PC-9 (cell line): Measurements from ENCODE around the gene SYNM.

Source experiments
- EZH2 ChIP-seq: fragments of 200-600 bp; sonication (generic); IDR thresholded peaks from 2 replicates; pipeline ENCODE4 v1.8.0; 2017; ENCODE audit warnings: antibody characterized with exemption, low read depth
- TF ChIP-seq, protein P1 (sequence below): fragments of 200-600 bp; sonication (generic); conservative IDR thresholded peaks from 2 replicates; pipeline ENCODE4 v1.6.1; 2017; ENCODE audit warnings: mixed run types, antibody characterized with exemption, mild to moderate bottlenecking, moderate library complexity

DNA sequence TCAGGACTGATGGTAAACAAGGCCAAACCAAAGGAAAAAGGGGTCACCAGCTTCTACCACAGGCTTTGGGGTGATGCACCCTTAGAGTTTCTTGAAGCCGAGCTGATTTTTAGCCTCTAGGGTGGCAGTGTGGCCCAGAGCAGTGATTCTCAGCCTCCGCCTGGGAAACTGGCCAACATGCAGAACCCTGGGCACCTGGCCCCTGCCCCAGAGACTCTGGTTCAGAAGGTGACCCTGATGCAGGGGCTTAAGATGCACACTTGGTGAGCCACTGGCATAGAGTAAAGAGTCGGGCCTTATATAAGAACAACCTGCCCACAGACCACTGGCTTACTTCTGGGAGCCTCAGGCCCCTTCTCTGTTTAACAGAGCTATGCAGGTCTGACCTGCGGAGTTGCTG is 44.5 kb downstream of the SYNM start:
- TF ChIP-seq, protein P1, sequence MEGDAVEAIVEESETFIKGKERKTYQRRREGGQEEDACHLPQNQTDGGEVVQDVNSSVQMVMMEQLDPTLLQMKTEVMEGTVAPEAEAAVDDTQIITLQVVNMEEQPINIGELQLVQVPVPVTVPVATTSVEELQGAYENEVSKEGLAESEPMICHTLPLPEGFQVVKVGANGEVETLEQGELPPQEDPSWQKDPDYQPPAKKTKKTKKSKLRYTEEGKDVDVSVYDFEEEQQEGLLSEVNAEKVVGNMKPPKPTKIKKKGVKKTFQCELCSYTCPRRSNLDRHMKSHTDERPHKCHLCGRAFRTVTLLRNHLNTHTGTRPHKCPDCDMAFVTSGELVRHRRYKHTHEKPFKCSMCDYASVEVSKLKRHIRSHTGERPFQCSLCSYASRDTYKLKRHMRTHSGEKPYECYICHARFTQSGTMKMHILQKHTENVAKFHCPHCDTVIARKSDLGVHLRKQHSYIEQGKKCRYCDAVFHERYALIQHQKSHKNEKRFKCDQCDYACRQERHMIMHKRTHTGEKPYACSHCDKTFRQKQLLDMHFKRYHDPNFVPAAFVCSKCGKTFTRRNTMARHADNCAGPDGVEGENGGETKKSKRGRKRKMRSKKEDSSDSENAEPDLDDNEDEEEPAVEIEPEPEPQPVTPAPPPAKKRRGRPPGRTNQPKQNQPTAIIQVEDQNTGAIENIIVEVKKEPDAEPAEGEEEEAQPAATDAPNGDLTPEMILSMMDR: no peak
- TF ChIP-seq EZH2: no peak
